Endometrium (tissue), 2 donors: Measurements from ENCODE around the gene SAMM50.

Experiments used
- FAIRE-seq: peaks from 2 replicates; lab custom pipeline; 2012; peaks lifted over from hg19 to GRCh38; lab: Jason Lieb, UNC
- donor health status: control.
- donor health status: control.

The SAMM50 gene

GRCh38 chr22:44030051-44030701 lies 74.9 kb downstream of the SAMM50 start:
- FAIRE-seq, result no peak

DNA sequence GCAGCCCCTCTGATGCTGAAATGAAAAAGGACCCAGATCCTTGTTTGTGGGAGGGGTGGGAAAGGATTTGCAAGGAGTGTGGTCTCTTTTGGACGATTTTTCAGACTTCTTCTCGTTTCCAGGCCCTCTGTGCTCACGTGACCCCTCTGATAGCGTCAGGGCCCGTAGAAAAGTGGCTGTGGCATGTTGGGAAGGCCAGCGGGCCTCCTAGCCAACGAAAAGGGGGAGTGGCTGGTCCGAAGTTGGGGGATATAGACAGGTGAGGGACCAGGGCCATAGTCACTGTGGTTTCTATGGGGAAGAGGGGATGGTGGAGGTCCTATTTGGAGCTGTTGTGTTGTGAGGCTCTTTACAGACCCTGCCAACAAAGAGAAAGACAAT lies 75.5 kb downstream of the SAMM50 start:
- no peak for FAIRE-seq

GRCh38 chr22:44031158-44031952 lies 76.1 kb downstream of the SAMM50 start:
- no peak for FAIRE-seq

DNA sequence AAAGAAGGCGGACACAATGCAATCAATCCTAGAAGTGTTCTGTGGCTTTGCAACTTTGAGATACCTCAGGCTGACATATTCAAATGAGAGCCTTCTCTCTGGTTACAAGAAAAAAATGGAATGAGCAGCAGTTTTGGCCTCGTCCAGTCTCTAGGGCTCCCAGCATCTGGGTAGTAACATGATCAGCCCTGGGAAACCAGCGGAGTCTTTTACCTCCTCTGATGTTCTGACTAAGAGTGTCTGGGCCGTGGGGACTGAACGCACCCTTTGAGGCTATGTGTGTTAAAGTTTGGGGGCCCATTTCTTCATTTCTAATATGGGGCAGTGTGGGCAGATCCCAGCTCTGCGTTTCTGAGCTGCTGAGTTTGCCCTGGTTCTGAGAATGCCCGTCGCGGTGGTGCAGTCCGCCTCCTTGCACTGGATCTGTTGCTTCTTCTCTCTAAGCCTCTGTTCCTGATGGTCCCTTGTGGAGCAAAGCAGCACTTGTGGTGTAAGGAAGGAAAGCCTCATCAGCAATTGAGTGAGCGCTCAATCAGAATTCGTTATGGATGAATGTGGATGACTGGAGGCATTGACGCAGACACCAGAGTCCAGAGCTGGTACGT lies 77.0 kb downstream of the SAMM50 start:
- FAIRE-seq, result no peak

DNA sequence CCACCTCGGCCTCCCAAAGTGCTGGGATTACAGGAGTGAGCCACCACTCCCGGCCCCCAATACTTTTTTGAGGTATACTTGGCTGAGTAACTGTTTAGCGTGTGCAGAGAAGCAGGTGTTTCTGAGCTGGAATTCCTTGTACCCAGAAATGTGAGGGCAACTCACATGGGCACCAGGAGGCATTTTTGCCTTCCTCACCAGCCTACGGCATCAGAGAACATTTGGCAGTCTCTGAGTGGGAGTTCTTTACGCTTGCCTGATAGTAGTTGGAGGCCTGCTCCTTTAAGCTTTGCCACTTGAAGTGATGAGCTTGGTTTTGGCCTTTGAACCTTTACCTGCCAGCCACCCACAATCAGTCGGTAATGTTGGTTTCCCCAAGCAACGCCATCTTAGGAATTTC lies 78.0 kb downstream of the SAMM50 start:
- FAIRE-seq, result no peak

- no peak for FAIRE-seq
Measured at GRCh38 chr22:44033694-44034093, 78.5 kb downstream of the SAMM50 start.

GRCh38 chr22:44037519-44038375 lies 82.5 kb downstream of the SAMM50 start:
- FAIRE-seq, result no peak

DNA sequence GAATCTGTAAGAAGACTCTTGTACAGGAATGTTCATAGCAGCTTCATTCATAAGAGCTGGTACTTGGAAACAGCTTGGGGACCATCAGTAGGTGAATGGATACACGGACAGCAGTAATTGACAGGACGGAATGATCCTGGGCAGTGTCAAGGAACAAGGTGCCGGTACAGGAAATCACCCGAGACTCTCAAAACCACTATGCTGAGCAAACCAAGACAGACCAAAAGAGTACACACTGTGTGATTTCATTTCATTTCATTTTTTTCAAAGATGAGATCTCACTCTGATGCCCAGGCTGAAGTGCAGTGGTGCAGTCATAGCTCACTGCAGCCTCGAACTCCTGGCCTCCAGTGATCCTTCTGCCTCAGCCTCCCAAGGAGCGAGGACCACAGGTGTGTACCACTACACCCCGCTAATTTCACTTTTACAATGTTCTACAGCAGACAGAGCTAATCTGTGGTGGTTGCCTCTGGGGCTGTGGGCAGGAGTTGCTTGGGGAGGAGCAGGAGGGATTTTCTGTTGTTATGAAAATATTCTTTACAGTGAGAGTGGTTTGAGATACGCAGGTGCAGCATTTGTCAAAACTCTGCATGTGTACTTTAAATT lies 84.4 kb downstream of the SAMM50 start:
- no peak for FAIRE-seq

- no peak for FAIRE-seq
Measured at GRCh38 chr22:44042249-44043218, 87.3 kb downstream of the SAMM50 start.

DNA sequence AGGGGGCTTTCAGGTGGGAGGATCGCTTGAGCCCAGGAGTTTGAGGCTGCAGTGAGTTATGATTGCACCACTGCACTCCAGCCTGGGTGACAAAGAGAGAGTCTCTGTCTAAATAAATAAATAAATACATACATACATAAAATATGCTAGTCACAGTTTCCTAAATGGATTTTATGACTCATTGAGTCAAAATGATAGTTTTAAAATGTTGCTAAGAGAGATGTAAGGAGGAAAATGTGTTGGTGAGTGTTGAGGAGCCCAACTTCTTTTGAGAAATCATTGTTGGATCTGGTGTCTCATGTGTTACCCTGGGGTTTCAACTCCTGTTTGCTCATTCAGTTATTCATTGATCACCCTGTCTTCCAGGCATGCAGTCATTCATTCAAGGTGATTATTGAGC lies 89.9 kb downstream of the SAMM50 start:
- no peak for FAIRE-seq
